Measurements from ENCODE around the gene DDIT3. TPM values are rescaled to one million over a fixed set of nuclear protein-coding genes. Genes with fewer than 3 reads are reported as not detected.
"Not testable (repeated sequence)": the region's sequence is repeated elsewhere in the genome, so short reads cannot be mapped to it uniquely, and the experiment has no call there.

DDIT3 gene
- polyA plus RNA-seq, 4 donors, result 41.1 to 105 (median 46.9) TPM

- no peaks in the 10 kb centered on the region for H3K9me3 ChIP-seq (ENCODE audit: control insufficient read depth in 2 of 2, insufficient read depth in 1 of 2, low read depth in 1 of 2, low read length in 1 of 2)
- FAIRE-seq (no peak), DNase-seq (peak; percentile 38 to 66)
- H3K4me1 ChIP-seq (ENCODE audit: control insufficient read depth in 3 of 3, insufficient read depth in 2 of 3, low read depth in 1 of 3, low read length in 2 of 3), result peaks cover 2 to 38% (median 11%) of the 10 kb centered on the region in 3 donors
- H3K4me3 ChIP-seq (ENCODE audit: low read depth in 1 of 3, low read length in 3 of 3), result peak overlapping the region; percentile 78 to 99 (median 85)
- H3K27me3 ChIP-seq (ENCODE audit: control insufficient read depth in 3 of 3, insufficient read depth in 3 of 3, low read length in 3 of 3), result no peaks in the 10 kb centered on the region
- H3K27ac ChIP-seq (ENCODE audit: low read depth in 1 of 3, low read length in 2 of 3), result peak overlapping the region; percentile 96 to 99 (median 96)
- 0 to 1% (median 0%) methylated on average over 8 of the region's 8 CpGs for WGBS, 3 donors
- H3K36me3 ChIP-seq (ENCODE audit: control insufficient read depth in 3 of 3, insufficient read depth in 2 of 3, low read depth in 1 of 3, low read length in 3 of 3), result peaks cover 6 to 46% (median 25%) of the 10 kb centered on the region in 3 donors
Measured at GRCh38 chr12:57519796-57520052, 590 bp downstream of the DDIT3 start.

- Histone ChIP-seq H3K4me3 (ENCODE audit: low read depth in 1 of 3, low read length in 3 of 3) (peak overlapping the region; percentile 78 to 99 (median 85)), H3K27me3 (ENCODE audit: control insufficient read depth in 3 of 3, insufficient read depth in 3 of 3, low read length in 3 of 3) (no peaks in the 10 kb centered on the region), H3K36me3 (ENCODE audit: control insufficient read depth in 3 of 3, insufficient read depth in 2 of 3, low read depth in 1 of 3, low read length in 3 of 3) (peaks cover 6 to 47% (median 28%) of the 10 kb centered on the region in 3 donors), H3K9me3 (ENCODE audit: control insufficient read depth in 2 of 2, insufficient read depth in 1 of 2, low read depth in 1 of 2, low read length in 1 of 2) (no peaks in the 10 kb centered on the region), H3K4me1 (ENCODE audit: control insufficient read depth in 3 of 3, insufficient read depth in 2 of 3, low read depth in 1 of 3, low read length in 2 of 3) (peaks cover 1 to 33% (median 8%) of the 10 kb centered on the region in 3 donors), H3K27ac (ENCODE audit: low read depth in 1 of 3, low read length in 2 of 3) (peak overlapping the region; percentile 96 to 99 (median 96))
- FAIRE-seq (no peak), DNase-seq (peak in 1 of 2 donors; percentile 24)
- WGBS, 3 donors, result 23 to 27% (median 26%) methylated on average over 7 of the region's 7 CpGs
Measured at GRCh38 chr12:57518920-57519795, 1.2 kb downstream of the DDIT3 start.

GRCh38 chr12:57518176-57518919, 2.0 kb downstream of the DDIT3 start:
- no peak for FAIRE-seq
- Histone ChIP-seq H3K9me3 (ENCODE audit: control insufficient read depth in 2 of 2, insufficient read depth in 1 of 2, low read depth in 1 of 2, low read length in 1 of 2) (no peaks in the 10 kb centered on the region), H3K27ac (ENCODE audit: low read depth in 1 of 3, low read length in 2 of 3) (peak overlapping the region in 1 of 3 donors; percentile 99)

GRCh38 chr12:57517718-57518117, 2.6 kb downstream of the DDIT3 start:
- not testable (repeated sequence) for H3K27me3 ChIP-seq (ENCODE audit: control insufficient read depth in 3 of 3, insufficient read depth in 3 of 3, low read length in 3 of 3); DNase-seq; H3K4me3 ChIP-seq (ENCODE audit: low read depth in 1 of 3, low read length in 3 of 3); FAIRE-seq; H3K27ac ChIP-seq (ENCODE audit: low read depth in 1 of 3, low read length in 2 of 3); H3K9me3 ChIP-seq (ENCODE audit: control insufficient read depth in 2 of 2, insufficient read depth in 1 of 2, low read depth in 1 of 2, low read length in 1 of 2)
- 88 to 91% (median 90%) methylated on average over 10 of the region's 10 CpGs for WGBS, 3 donors
- peaks cover 0 to 28% (median 3%) of the 10 kb centered on the region in 3 donors for H3K4me1 ChIP-seq (ENCODE audit: control insufficient read depth in 3 of 3, insufficient read depth in 2 of 3, low read depth in 1 of 3, low read length in 2 of 3)
- peaks cover 12 to 54% (median 28%) of the 10 kb centered on the region in 3 donors for H3K36me3 ChIP-seq (ENCODE audit: control insufficient read depth in 3 of 3, insufficient read depth in 2 of 3, low read depth in 1 of 3, low read length in 3 of 3)

More at GRCh38 chr12:57518176-57518919, 2.0 kb downstream of the DDIT3 start:
- H3K27me3 ChIP-seq (ENCODE audit: control insufficient read depth in 3 of 3, insufficient read depth in 3 of 3, low read length in 3 of 3), result no peaks in the 10 kb centered on the region
- WGBS, 3 donors, result 79 to 87% (median 81%) methylated on average over 8 of the region's 8 CpGs
- H3K4me1 ChIP-seq (ENCODE audit: control insufficient read depth in 3 of 3, insufficient read depth in 2 of 3, low read depth in 1 of 3, low read length in 2 of 3), result peaks cover 0 to 28% (median 3%) of the 10 kb centered on the region in 3 donors
- peak overlapping the region in 2 of 3 donors; percentile 85 to 99 for H3K4me3 ChIP-seq (ENCODE audit: low read depth in 1 of 3, low read length in 3 of 3)
- DNase-seq, result no peak
- H3K36me3 ChIP-seq (ENCODE audit: control insufficient read depth in 3 of 3, insufficient read depth in 2 of 3, low read depth in 1 of 3, low read length in 3 of 3), result peaks cover 7 to 50% (median 28%) of the 10 kb centered on the region in 3 donors

GRCh38 chr12:57517187-57517586, 3.1 kb downstream of the DDIT3 start:
- peaks cover 13 to 56% (median 30%) of the 10 kb centered on the region in 3 donors for H3K36me3 ChIP-seq (ENCODE audit: control insufficient read depth in 3 of 3, insufficient read depth in 2 of 3, low read depth in 1 of 3, low read length in 3 of 3)
- no peaks in the 10 kb centered on the region for H3K27me3 ChIP-seq (ENCODE audit: control insufficient read depth in 3 of 3, insufficient read depth in 3 of 3, low read length in 3 of 3)
- FAIRE-seq (no peak), DNase-seq (no peak)
- 56 to 77% (median 70%) methylated on average over 1 of the region's 1 CpG for WGBS, 3 donors
- no peak overlapping the region for H3K27ac ChIP-seq (ENCODE audit: low read depth in 1 of 3, low read length in 2 of 3)
- H3K4me1 ChIP-seq (ENCODE audit: control insufficient read depth in 3 of 3, insufficient read depth in 2 of 3, low read depth in 1 of 3, low read length in 2 of 3), result peaks cover 0 to 27% (median 3%) of the 10 kb centered on the region in 3 donors
- H3K4me3 ChIP-seq (ENCODE audit: low read depth in 1 of 3, low read length in 3 of 3), result no peak overlapping the region
- no peaks in the 10 kb centered on the region for H3K9me3 ChIP-seq (ENCODE audit: control insufficient read depth in 2 of 2, insufficient read depth in 1 of 2, low read depth in 1 of 2, low read length in 1 of 2)

GRCh38 chr12:57516617-57517153, 3.6 kb downstream of the DDIT3 start:
- Histone ChIP-seq H3K4me1 (ENCODE audit: control insufficient read depth in 3 of 3, insufficient read depth in 2 of 3, low read depth in 1 of 3, low read length in 2 of 3) (peaks cover 0 to 22% (median 3%) of the 10 kb centered on the region in 3 donors), H3K36me3 (ENCODE audit: control insufficient read depth in 3 of 3, insufficient read depth in 2 of 3, low read depth in 1 of 3, low read length in 3 of 3) (peaks cover 13 to 61% (median 33%) of the 10 kb centered on the region in 3 donors), H3K4me3 (ENCODE audit: low read depth in 1 of 3, low read length in 3 of 3) (no peak overlapping the region), H3K27me3 (ENCODE audit: control insufficient read depth in 3 of 3, insufficient read depth in 3 of 3, low read length in 3 of 3) (no peaks in the 10 kb centered on the region), H3K9me3 (ENCODE audit: control insufficient read depth in 2 of 2, insufficient read depth in 1 of 2, low read depth in 1 of 2, low read length in 1 of 2) (no peaks in the 10 kb centered on the region), H3K27ac (ENCODE audit: low read depth in 1 of 3, low read length in 2 of 3) (no peak overlapping the region)
- 88 to 91% (median 90%) methylated on average over 11 of the region's 11 CpGs for WGBS, 3 donors
- no peak for DNase-seq
- no peak for FAIRE-seq

GRCh38 chr12:57515934-57516541, 4.3 kb downstream of the DDIT3 start:
- Histone ChIP-seq H3K4me3 (ENCODE audit: low read depth in 1 of 3, low read length in 3 of 3) (no peak overlapping the region), H3K27me3 (ENCODE audit: control insufficient read depth in 3 of 3, insufficient read depth in 3 of 3, low read length in 3 of 3) (no peaks in the 10 kb centered on the region), H3K36me3 (ENCODE audit: control insufficient read depth in 3 of 3, insufficient read depth in 2 of 3, low read depth in 1 of 3, low read length in 3 of 3) (peaks cover 13 to 67% (median 33%) of the 10 kb centered on the region in 3 donors), H3K27ac (ENCODE audit: low read depth in 1 of 3, low read length in 2 of 3) (no peak overlapping the region), H3K4me1 (ENCODE audit: control insufficient read depth in 3 of 3, insufficient read depth in 2 of 3, low read depth in 1 of 3, low read length in 2 of 3) (peaks cover 0 to 16% (median 0%) of the 10 kb centered on the region in 3 donors), H3K9me3 (ENCODE audit: control insufficient read depth in 2 of 2, insufficient read depth in 1 of 2, low read depth in 1 of 2, low read length in 1 of 2) (no peaks in the 10 kb centered on the region)
- 83 to 86% (median 84%) methylated on average over 11 of the region's 11 CpGs for WGBS, 3 donors
- no peak for FAIRE-seq
- DNase-seq, result no peak
